COLO829 (cell line): ENCODE measurements around the gene TRAPPC3.
"Not testable (repeated sequence)": the region's sequence is repeated elsewhere in the genome, so short reads cannot be mapped to it uniquely, and the experiment has no call there.

ENCODE experiments used
- DNase-seq: peaks from one replicate; pipeline ENCODE4 v3.0.0; 2012; ENCODE audit warnings: low spot score

The TRAPPC3 gene

DNA sequence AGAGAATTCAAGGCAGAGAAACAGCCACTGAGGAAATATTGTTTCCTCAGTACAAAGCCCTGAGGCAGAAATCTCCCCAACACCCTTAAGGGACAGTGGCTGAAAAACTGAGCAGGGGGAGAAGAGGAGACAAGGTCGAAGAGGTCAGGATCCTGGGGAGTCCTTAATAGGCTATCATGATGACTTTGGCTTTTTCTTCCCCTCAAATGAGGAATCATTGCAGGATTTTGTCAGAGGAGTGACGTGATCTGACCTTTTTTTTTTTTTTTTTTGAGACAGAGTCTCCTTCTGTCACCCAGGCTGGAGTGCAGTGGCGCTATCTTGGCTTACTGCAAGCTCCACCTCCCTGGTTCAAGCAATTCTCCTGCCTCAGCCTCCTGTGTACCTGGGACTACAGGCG is 16.9 kb upstream of the TRAPPC3 start:
- DNase-seq = no peak

DNA sequence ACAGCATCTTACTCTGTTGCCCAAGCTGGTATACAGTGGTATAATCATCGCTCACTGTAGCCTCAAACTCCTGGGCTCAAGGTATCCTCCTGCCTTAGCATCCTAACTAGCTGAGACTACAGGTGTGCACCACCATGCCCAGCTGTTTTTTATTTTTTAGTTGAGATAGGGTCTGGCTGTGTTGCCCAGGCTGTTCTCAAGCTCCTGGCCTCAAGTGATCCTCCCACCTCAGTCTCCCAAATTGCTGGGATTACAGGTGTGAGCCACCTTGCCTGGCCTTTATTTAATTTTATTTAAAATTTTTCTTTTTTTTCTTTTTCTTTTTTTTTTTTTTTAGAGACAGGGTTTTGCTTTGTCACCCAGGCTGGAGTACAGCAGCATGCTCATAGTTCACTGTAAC is 15.9 kb upstream of the TRAPPC3 start:
- DNase-seq = no peak

DNA sequence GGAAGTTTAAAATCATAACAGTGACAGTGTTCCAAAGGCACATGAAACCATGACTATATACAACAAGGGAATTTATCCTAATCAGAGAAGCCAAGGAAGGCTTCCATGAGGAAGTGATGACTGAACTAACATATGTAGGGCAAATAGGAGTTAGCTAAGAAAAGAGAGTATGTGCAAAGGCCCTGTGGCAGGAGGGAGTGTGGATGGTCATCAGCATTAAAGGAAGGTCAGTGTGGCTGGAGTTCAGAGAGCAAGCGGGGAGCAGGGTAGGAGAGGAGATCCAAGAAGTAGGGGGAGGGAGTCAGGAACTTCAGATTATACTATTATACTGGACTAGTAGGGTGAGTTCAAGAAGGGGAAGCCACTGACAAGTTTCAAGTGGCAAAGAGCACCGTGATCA is 15.1 kb upstream of the TRAPPC3 start:
- no peak for DNase-seq

DNA sequence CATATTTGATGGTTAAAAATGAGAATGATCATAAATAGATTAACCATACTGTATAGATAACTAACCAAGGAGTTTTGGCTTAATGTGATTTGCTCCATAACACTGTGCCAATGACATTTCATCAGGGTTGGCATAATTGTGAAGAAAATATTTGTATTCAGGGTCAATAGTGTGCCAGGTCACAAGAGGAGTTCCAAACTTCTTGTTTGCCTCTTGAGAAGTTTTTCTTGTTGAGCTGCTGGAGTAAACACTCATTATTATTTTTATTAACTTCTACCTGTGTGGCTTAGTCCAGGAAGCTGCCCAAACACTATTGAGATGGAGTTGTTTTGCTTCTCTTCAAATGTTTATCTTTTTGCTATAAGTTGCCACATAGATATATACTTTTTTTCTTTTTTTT is 14.1 kb upstream of the TRAPPC3 start:
- no peak for DNase-seq

DNA sequence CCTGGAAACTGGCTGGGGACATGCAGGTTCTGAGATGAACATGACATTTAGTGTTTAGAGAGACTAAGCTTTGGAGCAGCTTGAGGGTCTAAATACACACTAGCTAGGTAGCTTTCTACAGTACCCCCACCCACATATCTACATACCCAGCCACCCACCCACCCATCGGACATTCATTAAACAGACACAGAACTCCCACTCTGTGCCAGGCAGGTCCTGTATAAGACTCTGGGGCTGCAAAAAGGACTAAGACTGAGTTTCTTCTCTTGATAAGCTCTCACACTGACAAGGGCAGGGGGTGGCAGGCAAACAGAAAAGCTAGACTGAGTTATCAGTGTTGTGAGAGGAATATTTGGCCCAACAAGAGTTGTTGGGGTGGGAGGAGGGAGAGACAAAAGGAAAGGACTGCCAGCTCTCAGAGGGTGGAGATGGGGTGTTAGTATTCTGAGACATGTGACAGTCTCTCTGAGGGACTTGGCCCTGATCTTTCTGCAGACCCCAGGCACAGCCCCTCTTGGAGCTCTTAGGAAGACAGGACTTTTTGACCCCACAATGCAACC is 13.5 kb upstream of the TRAPPC3 start:
- DNase-seq = no peak

DNA sequence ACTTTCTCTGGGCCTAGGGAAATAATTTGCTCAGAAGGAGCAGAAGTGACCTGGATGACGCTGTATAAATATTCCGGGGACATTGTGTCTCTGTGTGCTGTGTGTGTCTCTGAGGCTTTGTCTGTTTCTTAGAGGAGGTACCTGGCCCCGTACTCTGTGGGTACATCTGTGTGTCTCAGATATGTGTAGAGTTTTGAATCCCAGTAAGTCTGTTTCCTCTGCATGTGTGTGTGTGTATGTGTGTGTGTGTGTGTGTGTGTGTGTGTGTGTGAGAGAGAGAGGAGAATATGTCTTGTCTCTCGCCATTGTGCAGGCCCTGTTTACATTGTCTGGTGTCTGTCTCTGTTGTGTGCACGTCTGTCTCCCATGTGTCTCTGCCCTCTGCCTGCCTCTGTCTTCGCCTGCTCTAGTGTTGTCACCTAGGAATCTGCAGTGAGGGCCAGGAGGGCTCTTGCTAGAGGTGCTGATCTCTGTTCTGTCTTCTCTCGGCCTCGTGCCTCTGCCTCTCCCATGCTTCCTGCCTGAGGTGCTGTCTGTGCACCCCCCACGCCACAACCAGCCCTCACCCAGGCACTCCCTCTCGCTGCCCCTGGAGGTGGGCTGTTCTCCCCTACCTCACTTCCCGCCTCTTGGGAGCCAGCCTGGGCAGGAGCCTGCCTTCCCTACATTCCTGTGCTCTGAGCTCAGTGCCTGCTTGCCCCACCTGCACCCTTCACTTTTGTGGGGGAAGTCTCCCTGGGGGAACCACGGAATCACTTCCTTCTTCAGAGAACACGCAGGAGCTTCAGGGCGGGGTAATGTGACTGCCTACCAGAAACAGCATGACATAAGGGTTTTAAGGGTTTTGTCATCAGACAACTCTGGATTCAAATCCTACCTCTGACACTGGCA is 12.6 kb upstream of the TRAPPC3 start:
- no peak for DNase-seq

DNA sequence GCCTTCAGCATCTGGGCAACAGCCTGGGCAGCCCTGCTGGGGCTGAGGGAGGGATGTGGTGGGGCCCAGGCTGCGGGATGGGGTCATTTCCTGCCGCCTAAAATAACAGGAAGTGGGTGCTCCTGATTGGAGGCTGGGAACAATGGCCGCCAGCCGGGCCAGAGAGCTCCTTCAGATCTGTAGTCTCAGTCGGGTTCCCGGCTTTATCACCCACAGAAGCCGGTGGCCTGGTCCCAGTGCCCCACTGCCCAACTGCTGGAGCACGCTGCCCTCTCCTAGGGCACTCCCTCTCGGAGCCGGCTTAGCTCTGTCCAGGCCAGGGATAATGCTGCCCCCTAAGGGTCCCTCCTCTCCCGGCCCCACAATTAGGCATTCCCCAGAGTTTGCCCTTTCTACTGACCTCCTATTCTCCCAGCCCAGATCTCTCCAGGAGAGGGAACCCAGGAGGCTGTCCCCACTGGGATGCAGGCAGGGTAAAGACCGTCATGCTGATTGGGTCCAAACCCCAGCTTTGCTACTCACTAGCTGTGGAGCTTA is 11.7 kb upstream of the TRAPPC3 start:
- DNase-seq = no peak

DNA sequence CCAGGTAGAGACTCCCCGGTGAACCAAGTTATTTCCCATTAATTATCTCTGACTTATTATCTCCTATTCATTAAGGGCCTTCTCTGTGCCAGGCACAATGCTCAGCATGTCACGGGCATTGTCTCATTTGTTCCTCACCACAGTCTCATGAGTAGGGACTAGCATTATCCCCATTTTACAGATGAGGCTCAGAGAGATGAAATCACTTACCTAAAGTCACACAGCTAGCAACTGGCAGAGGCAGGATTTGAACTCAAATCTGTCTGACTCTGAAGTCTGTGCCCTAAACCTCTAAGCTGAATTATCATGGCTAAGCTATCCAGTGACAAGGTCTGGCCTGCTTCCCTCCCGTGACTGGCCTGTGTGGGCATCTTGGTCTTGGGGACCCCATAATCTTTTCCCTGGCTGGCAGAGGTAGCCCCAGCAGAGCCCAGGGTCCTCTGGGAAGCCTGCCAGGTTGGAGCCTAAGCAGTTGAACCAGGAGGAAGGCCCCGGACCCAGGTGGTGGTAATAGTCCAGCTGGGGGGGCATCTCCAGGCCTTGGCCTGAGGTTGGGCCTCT is 11.2 kb upstream of the TRAPPC3 start:
- DNase-seq = no peak

DNA sequence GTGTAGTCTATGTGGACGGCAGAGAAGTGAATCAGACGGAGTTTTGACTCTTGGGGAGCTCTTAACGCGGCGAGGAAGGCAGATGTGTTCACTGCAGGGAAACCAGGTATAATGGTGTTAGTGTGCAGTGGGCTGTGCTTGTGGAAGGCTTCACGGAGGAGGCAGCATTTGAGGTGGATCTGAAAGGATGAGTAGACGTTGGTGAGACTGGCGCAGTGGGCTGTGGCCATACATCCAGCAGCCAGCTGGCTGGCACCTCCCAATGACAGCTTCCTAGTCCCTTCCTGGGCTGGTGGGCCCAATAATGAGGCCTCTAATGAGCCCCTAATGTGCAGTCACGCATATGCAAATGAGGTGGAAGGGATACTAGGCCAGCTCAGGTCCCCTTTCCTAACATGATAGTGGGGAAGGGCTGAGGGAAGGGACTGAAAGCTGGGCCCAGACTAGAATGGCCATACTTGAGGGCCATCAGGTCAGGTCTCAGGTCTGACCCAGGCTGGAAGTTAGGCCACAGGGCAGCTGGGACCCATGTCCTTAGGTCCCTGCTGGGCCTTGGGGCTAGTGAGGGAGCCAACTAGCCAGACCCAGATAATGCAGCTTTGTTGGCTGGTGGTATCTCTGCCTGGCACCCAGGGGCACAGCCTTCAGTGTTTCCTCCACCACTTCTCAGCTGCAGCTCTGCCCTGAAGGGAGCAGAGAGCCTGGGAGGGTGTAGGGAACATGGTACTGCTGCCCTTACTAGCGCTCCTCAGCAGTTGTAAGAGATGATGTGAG is 10.5 kb upstream of the TRAPPC3 start:
- DNase-seq = no peak

DNA sequence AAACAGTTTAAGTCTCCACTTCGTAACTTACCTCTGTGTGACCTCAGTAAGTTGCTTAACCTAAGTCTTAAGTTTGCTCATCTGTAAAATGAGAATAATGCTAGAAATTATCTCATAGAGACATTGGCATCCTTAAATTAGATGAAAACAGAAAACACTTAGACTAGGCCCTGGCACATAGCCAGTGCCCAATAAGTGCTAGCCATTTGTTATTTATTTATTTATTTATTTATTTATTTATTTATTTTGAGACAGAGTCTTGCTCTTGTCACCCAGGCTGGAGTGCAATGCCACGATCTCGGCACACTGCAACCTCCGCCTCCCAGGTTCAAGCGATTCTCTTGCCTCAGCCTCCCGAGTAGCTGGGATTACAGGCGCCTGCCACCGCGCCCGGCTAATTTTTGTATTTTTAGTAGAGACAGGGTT is 9.6 kb upstream of the TRAPPC3 start:
- not testable (repeated sequence) for DNase-seq

DNA sequence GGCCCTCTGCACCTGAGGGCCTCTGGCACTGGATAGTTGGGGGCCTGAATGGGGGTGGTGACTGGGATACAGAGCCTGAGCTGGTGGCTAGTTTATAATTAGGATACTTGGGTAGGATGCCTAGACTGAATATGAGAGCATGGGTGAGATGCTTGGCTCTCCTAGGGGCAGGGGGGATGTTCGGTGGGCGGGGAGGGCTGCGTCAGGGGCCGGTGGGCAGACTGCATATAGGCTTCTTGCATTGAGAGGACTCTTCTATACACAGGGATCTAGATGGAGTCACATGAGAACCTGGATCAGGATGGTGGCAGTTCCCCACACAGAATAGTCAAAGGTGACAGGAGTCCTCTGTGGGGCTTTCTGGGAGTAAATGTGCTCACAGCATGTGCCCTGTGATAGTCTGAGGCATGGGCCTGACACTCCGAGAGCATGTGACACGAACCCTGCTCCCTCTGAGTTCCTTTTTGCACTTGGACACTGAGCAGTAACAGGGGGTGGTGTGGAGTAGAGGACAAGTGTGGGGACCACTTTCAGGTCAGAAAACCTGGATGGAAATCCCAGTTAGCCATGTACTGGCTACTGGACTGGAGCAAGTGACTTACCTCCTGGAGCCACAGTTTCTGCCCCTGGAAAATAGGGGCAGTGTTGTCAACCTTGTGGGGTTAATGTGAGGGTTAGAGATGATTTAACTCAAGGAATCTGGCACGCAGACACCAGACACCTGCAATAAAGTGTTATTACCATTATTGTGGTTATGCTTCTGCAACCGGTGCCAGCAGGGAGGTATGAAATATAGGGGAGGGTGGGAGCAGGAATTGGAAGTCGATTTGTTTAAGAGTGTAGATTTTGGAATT is 8.9 kb upstream of the TRAPPC3 start:
- DNase-seq = no peak

DNA sequence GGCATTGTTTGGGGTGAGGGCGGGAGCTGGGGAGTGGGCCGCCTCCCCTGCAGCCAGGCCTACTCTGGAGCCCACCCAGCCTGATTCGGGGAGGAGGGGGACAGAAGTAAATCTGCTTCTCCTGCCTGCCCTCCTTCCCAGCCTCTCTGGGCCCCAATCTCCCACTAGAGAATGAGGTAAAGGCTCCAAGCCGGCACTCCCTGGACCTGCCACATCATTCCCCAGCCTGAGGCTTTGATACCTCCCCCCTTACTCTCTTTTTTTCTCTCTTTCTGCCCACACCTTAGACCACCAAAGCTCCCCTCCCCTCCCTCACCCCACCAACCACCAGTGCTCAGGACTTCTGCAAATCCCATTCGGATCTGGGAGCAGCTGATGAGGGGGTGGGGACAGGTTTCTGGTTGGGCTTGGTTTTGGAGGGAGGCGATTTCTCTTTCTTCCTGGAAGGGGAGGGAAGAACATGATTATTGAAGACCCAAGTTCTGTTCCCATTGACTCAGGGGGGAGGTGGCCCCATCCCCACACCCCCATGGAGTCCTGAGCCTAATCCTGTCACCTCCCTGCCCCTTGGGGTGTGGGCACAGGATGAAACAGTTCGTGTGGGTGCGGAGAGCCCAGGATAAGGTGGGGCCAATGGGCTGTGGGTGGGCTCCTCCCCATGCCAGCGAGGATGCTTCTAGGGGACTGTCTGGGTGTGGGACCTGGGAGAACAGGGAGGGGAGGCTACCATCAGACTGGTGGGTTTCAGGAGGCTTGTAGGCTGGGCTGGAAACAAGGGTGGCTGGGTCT is 8.0 kb upstream of the TRAPPC3 start:
- no peak for DNase-seq

DNA sequence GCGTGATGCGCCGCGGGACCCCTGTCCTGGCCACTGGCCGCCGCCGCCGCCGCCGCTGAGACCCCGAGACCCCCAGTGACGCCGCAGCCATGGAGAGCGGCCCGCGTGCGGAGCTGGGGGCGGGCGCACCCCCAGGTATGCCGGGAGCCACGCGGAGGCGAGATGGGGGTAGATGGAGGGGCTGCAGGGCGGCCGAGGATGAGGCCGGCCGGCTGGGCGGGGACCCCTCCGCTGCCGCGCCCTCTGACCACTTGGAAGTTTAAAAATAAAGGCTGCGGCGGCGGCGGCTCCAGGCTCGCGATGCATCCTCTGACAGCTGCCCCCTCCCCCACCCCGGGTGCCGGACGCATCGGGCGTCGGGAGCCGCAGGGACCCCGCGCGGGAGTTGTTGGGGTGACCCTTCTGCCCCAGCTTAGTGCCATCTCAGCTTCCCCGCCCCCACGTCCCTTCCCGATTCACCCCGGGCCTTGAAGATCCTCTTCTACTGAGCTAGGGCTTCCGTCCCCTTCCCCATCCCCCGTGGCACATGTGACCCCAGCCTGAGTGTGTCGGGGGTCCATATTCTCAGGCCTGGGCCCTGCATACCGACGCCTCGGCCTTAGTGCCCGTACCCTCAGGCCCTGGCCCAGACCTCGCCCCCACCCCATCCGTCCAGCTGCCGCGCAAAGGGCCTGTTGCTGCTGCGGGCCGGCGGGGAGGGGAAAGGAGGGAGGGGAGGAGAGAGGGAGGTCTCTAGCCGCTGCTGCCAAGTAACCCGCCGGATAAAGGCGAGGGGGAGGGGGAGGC is 7.2 kb upstream of the TRAPPC3 start:
- DNase-seq = no peak

DNA sequence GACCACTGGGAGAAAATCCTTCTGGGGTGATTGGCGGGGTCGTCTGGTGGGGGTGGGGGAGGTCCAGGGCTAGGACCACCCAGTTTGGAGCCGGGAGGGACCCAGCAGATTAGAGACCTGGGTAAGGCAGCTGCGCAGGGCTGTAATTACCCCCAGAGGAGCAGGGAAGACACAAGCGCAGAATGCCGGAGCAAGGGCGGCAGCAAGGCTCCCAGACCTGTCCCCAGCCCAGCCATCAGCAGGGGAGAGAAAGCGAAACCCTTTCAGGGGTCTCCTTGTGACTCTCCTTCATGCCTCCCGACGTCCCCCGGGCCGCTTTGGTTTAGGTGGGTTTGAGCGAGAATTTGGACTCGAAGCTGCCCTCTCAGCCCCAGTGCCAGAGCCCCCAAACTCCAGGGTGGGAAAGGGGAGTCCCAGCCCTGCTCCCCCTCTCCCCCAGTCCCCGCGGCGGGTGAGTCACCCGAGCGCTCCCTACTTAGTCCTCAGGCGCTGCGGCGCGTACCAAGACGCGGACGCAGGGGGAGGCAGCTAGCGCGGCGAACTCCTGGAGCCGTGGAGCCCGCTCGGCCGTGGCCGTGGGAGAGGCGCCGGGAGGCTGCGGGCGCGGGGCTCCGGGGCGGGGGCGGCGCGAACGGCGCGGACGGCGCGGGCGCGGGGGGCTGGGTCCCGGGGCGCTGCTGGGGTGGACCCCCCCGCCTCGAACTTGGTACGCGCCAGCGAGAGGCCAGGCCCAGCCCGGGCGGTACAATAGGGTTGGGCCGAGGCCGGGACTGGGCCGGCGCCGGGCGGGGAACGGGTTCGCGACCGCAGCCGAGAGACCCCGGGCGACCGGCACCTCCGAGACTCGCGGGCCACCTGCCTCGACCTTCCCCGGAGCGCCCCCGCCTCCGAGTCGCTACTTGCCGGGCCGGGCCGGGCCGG is 6.4 kb upstream of the TRAPPC3 start, which contains the start of gene MAP7D1:
TSS of gene MAP7D1 (plus strand) at position 753 of the 921 bp plus-strand sequence. CDS start 258 bp downstream, outside the sequence.
- no peak for DNase-seq

DNA sequence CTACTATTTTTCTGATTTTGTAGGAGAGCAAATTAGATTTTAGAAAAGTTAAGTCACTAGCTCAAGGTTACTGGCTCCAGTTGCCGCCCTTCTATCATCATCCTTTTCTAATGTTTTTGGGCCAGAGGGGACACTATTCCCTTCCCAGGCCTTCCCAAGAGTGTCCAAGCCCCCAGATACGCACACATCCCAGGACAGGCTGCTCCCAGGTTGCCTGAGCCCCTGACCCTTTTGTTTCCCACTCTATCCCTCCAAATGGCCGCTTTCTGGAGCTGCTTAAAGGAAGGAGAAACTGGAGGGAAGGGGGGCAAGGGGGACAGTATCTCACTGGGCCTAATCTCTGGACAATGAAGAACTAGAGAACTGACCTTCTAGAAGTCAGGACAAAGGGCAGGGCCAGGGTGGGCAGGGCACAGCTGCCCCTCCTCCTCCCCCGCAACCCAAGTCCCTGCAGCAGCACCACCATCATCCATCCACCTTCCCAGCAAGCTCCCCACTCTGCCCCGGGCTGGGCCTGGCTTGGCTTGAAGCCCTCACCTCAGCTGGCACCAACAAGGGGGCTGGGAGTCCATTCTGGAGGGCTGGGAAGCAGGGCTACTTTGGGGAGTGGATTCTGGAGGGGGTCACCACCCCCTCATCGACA is 5.6 kb upstream of the TRAPPC3 start:
- no peak for DNase-seq

DNA sequence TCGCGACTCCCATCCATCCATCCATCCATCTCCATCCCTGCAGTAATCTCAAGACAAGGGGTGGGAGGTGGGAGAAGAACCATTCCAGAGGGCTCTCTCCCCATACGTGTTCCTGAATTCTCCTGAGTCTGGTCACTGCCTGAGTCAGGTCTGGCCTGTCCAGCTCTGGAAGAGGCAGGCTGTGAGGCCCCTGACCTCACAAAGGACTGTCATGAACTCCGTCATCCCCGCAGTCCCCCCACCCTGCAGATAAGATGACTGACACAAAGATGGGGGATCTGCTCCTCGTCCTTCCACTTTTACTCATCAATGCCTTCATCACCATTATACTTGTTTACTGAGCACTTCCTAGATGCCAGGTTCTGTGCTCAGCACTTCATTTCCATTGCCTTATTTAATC is 5.0 kb upstream of the TRAPPC3 start:
- no peak for DNase-seq

DNA sequence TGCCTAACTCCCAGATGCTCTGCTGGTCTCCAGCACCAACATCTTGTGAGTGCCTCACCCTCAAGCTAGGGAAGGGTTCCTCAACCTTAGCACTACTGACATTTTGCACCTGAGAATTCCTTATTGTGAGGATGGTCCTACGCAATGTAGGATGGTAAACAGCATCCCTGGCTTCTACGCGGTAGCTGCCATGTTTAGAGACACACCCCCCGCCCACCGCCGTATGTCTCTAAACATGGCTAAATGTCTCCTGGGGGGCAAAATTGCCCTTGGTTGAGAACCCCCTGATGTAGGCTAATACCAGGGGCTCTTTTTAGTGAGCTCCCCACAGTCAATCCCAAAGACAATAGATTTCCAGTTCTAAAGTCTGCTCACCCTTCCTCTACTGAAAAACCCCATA is 4.2 kb upstream of the TRAPPC3 start:
- DNase-seq = no peak

DNA sequence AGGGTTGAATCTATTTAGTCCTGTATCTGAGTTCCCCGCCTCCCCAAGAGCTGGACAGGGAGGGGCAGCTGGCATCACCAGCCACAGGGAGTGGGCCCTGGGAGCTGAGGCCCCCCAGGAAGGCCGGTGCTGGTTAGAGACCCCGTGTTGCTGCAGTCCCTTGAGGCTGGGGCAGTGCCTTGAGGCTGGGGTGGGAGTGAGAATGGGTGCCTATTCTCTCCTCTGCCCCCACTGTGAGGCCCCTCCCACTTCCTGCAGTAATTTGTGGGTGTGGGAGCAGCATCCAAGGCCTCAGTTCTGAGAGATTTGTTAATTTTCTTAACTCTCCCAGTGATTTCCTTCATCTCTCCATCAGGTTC is 2.5 kb upstream of the TRAPPC3 start:
- no peak for DNase-seq
